ENCODE measurements around the gene LRP1.

GRCh38 chr12:57173089-57173488 is 44.8 kb downstream of the LRP1 start:
- TF ChIP-seq POLR2A (IDR thresholded peaks at IDR 0.05), result no peak
- TF ChIP-seq CTCF (IDR thresholded peaks at IDR 0.05), result peak in 5 of 6 experiments; percentile 33 to 63 (median 53)

All from Peyer's patch (tissue), 4 donors.